RKO (cell line): Measurements from ENCODE around the gene FADS3.

Experiments
- DNase-seq: peaks from one replicate; pipeline ENCODE4 v3.0.0-alpha.2; 2016; ENCODE audit warnings: low spot score

The FADS3 gene

GRCh38 chr11:61891331-61892084 lies at the start of gene FADS3:
Gene FADS3, minus strand, starts transcription at chr11:61891545. Its CDS starts 164 bp downstream, at chr11:61891381.
- peak; percentile 76 for DNase-seq

GRCh38 chr11:61940466-61940865 lies 49.1 kb upstream of the FADS3 start:
- no peak for DNase-seq

GRCh38 chr11:61935861-61936260 lies 44.5 kb upstream of the FADS3 start:
- DNase-seq, result no peak

- no peak for DNase-seq
Observed at GRCh38 chr11:61930933-61931332, 39.6 kb upstream of the FADS3 start.

- DNase-seq, result no peak
Observed at GRCh38 chr11:61928606-61929005, 37.3 kb upstream of the FADS3 start.

- DNase-seq, result no peak
Observed at GRCh38 chr11:61927501-61927900, 36.2 kb upstream of the FADS3 start.

GRCh38 chr11:61926235-61926634 lies 34.9 kb upstream of the FADS3 start:
- DNase-seq, result no peak

- no peak for DNase-seq
Observed at GRCh38 chr11:61925736-61926135, 34.4 kb upstream of the FADS3 start.

GRCh38 chr11:61924064-61924455 lies 32.7 kb upstream of the FADS3 start:
- DNase-seq, result no peak

- no peak for DNase-seq
Observed at GRCh38 chr11:61923166-61924063, 32.1 kb upstream of the FADS3 start.

- no peak for DNase-seq
Observed at GRCh38 chr11:61922539-61922938, 31.2 kb upstream of the FADS3 start.

- no peak for DNase-seq
Observed at GRCh38 chr11:61921446-61921845, 30.1 kb upstream of the FADS3 start.

GRCh38 chr11:61919705-61920631 lies 28.6 kb upstream of the FADS3 start:
- no peak for DNase-seq

- no peak for DNase-seq
Observed at GRCh38 chr11:61918938-61919704, 27.8 kb upstream of the FADS3 start.

GRCh38 chr11:61918251-61918937 lies 27.0 kb upstream of the FADS3 start:
- no peak for DNase-seq

GRCh38 chr11:61917334-61918109 lies 26.2 kb upstream of the FADS3 start, which contains the start of gene RAB3IL1:
Gene RAB3IL1, minus strand, starts transcription at chr11:61917566. Its CDS starts 199 bp downstream, at chr11:61917367.
- DNase-seq, result no peak

GRCh38 chr11:61916737-61917333 lies 25.5 kb upstream of the FADS3 start:
- DNase-seq, result no peak

- no peak for DNase-seq
Observed at GRCh38 chr11:61914471-61915171, 23.3 kb upstream of the FADS3 start.
